GM21723 (cell line): ENCODE data around the gene OPRM1.
A peak's percentile ranks its signal among the peaks of the same experiment; 100 is the strongest.
"Not testable (repeated sequence)": the region's sequence is repeated elsewhere in the genome, so short reads cannot be mapped to it uniquely, and the experiment has no call there.

Experiments used
- ATAC-seq: cut with Tn5 transposase; IDR thresholded peaks from one replicate; pipeline ENCODE4 v1.9.1; 2021; ENCODE audit warnings: mild to moderate bottlenecking, moderate library complexity; ENCODE audit not compliant: unreplicated experiment

Gene OPRM1

DNA sequence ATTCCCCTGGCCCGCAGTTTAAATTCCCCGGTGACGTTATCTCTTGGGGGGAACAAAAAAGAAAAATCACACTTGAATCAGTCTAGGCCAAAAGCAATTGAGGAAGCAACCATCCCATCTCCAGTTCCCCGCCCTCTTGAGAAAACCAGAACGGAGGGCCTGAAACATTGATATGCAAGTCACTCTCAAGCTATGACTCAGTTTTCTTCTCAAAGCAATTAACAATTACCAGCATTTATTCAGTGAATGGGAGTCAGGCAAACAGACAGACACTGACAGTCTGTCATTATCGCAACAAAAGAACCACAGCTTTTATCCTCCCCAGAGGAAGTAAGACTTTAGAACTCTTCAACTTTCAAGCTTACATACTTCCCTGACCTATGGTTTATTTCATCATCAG lies 100.9 kb downstream of the OPRM1 start:
- ATAC-seq: no peak

DNA sequence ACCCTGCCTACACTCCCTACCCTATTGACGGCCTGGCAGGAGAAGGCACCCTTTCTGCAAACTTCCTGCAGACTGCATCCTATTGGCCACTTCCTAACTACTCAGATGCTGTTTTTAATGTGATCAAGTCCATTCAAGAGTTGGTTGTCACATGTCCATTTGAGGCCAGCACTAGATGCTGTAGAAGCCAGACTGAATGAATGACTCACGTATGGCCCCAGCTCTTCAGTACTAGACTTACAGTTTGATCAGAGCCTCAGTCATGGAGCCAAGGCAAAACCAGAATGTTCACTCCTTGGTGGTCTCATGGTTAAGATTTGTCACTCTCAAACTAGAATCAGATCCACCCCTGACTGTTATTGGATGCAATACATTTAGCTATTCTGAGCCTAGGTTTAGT lies 101.7 kb downstream of the OPRM1 start:
- ATAC-seq: no peak

DNA sequence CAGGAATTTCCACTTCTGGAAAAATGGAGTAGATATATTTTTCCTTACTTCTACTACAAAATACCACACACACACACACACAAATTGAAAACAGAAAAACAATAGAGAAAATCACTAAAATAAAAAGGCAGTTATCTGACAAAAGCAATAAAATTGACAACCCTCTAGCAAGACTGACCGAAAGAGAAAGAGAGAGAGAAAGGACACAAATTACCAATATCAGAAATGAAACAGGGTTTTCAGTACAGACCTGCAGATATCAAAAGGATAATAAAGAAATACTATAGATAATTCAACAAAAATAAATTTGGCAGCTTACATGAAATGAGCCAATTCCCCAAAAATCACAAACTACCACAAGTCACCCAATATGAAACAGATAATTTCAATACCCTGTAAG lies 104.7 kb downstream of the OPRM1 start:
- no peak for ATAC-seq

DNA sequence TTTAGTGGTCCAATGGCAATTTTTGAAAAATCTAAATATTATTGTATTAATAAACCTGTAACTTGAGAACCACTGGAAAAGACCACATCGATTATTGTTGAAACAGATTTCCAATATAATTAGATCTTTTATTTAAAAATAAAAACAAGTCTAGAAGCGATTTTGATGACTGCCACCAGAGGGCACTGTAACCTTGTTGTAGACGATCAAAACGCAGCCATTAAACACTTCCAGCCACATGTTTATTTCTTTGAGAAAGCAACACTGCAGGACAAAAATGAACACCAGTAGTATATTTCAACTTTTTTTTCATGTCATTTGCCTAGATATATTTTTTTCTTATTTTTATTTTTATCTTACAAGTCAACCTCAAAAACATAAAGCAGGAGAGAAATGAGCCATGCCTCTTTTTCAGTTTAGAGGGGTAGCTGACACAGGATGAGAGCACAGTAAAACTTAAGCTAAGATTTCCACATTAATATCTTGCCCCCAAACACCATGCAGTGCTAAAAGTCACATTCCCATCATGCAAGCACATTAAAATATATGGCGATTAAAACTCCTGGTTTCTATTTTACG lies 115.4 kb downstream of the OPRM1 start:
- no peak for ATAC-seq

DNA sequence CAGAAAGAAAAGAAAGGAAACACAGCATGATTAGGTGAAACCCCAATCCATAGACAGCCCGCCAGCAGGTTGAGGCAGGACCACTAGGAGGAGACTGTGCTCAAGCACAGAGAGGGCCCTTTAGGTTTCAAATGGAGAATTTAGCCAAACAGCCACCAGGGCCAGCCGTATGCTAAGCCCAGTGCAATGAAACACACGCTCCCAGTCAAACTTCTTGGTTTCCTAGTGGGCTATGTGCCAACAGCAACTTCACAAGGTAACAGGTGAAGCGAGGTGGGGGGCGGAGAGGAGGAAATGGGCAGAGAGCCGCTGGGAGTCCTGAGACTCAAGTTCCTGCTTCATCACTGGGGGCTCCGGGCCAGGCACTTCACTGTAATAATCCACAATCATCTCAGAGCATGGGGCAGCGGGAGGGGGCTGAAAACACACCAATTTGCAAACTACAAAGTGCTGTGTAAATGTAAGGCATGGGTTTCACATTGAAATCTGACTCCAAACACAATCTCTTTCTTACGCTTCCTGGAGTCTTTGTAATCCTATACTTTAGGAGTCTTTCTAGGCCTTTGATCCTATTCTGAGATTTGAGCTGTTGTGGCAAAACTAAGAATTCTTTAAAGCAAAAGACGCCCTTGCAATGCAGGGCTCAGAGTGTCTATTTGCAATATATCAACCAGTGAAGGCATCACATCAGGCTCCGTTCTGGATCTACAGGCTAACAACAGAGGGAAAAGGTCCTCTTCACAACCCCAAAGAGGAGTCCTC lies 117.3 kb downstream of the OPRM1 start:
- peak; percentile 71 for ATAC-seq

DNA sequence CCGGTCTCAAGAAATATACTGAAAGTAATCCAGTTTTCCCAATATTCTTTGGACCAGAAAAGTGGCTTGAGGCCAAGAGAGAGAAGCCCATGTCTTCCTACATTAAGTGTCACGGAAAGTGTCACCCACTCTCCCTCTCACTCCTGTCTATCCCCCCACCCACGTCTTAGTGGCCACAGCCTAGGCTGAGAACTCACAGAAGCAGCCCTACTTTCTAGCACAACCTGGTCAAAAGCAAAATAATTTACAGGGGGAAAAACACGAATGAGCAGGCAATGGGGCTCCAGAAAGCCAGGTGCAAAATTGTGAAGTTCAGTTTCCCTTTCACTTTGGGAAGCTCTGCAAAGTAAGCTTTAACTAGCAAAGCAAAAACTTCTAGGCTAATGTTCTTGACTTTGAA lies 118.0 kb downstream of the OPRM1 start:
- peak; percentile 68 for ATAC-seq

DNA sequence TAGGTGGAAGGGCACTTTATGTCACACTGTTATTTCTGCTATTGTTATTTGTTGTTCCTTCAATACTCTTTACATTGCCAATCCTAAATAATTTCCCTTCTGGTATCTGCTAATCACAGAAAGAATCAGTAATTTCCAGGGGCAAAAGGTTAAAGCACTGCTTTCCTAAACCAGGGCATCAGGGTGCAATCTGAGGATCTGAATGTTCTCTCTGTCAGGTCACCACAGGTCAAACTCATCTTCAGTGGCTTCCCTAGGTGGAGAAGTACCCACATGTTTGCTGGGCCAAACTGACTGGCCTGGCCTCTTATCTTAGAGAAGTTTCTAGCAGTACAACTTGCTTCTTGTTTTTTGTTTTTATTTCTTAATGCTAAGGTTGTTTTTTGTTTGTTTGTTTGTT lies 118.7 kb downstream of the OPRM1 start:
- no peak for ATAC-seq

DNA sequence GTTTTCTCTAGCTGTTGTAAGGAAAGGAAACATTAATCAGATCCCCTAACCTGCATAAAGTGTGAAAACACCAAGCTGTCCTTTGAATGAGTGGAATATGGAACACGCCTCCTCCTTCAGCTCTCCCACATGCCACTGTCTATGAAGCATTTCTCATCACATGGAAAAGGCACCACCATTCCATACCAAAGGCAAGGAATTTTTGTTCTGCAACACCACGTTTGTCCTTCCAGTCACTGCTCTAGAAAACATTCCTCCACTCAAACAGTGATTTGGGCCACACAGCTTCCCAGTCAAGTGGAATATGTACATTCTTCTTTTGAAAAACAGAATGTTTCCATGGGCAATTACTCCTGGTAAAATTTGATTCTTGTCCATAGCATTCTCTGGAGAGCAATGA lies 120.1 kb downstream of the OPRM1 start:
- no peak for ATAC-seq

DNA sequence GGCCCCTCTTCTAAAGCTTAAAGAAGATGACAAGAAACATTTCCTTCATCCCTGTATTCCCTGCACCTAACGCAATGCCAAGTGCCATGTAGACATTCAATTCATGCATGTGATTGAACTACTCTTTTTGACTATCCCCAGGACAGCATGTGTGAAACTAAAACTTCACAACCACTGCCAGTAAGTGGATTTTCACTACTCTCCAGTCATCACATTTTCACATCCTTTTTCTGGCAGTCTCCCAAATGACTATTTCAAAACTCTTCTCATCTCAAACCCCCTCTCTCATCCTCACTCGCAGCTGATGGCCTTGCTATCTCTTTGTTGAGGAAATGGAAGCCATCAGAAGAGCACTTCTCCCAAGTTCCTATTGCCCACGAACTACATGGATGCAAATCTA lies 122.6 kb downstream of the OPRM1 start:
- ATAC-seq: peak; percentile 70

DNA sequence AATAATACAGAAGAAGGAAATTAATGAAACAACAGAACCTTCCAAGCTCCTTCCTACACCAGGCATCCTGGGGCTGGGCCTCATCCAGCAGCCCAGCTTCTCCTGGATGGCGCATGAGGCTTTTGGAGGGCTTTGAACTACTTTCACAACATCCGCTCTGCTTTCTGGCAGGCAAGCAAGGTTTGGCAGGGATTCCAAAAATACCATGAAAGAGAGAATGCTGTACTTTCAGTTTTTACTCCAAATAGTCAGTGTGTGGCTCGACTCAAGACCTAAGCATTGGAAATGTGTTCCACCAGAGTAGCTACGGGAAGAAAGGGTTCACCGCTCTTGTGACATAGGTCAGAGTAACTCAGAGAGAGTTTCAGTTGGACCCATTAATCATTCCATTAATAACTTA lies 125.4 kb downstream of the OPRM1 start:
- ATAC-seq: no peak

DNA sequence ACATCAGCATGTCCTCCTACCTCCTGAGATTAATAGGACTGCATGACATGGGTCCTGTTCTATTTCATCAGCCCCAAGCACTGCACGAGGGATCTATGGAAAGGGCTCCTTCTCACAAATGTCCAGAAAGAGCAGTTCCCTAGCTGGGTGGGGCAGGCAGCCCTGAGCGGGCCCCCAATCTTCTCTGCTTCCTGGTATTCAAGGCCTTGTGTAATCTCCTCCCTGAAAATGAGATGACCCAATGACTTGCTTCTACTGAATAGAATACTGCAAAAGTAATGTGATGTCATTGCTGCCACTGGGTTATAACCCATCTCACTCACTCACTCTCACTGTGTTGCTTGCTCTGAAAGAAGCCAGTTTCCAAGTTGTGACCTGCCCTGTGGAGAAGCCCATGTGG lies 126.4 kb downstream of the OPRM1 start:
- ATAC-seq: no peak

DNA sequence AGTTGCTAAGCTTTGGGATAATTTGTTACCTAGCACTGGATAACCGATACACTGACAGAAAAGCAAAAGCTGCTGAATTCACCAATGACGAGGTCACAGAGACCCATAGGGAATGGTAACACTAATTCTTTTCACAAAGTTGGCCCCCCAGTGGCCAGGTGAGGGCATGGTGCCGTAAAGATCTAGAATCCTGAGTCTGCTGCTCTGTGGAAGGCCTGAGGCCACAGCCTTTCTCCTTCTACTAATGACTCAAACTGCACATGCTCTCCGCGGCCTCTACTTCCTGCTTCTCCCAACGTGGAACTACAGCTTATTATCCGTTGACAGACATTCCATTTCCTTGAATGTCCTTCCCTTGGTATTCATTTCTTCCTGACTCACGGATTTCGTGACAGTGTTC lies 127.1 kb downstream of the OPRM1 start:
- ATAC-seq: no peak

DNA sequence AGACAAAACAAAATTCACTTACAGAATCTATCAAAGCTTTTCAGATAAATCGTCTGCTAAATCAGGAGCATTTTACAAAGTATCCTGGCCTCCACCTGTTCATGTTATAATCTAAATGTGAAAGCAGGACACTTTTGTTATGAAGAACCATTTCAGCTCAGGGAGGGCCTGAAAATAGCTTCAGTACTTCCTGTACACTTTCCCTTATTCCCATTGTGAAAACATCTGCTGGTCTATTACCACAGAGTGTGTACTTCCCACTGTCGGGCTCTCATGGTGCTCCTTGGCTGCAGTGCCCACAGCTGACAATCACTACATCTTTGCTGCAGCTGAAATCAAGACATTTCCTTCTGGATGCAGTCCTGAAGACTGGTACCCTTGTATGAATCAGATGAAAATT lies 128.1 kb downstream of the OPRM1 start:
- ATAC-seq: no peak

DNA sequence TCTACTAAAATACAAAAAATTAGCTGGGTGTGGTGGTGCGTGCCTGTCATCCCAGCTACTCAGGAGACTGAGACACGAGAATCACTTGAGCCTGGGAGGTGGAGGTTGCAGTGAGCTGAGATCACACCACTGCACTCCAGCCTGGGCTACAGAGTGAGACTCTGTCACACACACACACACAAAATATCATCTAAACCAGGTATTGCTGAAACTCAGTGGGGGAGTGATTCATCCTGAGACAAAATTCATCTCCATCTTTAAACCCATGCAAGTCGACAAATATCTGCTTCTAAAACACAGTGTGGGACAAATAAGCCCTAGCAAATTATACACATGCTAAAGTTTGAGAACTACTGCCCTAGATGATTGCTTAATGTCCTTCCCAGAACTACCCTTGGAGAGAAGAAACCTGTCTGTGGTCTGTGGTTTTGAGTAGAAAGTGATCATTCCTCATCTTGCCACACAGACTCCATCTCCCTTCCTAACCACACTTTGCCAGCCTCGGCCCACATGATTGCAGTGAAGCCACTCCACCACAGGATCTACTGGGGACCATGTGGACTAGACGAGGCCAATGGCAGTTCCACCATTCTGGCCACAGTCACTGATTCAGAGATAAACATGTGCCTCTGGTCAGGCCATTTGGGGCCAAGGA lies 130.3 kb downstream of the OPRM1 start:
- no peak for ATAC-seq

DNA sequence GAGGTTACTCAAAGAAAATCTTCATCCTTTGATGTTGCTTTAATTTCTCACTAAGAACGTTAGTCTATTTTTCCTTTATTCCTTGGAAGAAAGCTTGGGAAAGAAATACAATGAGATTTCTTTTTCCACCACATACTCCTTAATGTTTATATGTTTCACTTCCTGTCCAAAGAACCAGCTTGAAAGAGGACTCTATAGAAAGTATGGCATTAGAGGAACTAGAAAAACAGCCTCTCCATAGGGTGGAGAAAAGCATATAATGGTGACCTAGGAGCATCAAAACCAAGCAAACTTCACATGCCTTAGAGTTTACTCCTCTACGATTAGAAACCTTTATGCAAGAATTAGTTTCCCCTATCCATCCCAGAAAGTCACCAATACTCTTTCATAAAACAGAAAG lies 131.1 kb downstream of the OPRM1 start:
- no peak for ATAC-seq

DNA sequence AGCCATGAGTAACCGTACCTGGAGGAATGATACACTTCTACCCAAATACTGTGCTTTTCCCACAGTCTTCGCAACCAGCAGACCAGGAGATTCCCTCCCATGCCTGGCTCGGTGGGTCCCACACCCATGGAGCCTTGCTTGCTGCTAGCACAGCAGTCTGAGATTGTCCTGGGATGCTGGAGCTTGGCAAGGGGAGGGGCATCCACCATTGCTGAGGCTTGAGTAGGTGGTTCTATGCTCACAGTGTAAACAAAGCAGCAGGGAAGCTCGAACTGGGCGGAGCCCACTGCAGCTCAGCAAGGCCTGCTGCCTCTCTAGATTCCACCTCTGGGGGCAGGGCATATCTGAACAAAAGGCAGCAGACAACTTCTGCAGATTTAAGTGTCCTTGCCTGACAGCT lies 133.4 kb downstream of the OPRM1 start:
- ATAC-seq: not testable (repeated sequence)

DNA sequence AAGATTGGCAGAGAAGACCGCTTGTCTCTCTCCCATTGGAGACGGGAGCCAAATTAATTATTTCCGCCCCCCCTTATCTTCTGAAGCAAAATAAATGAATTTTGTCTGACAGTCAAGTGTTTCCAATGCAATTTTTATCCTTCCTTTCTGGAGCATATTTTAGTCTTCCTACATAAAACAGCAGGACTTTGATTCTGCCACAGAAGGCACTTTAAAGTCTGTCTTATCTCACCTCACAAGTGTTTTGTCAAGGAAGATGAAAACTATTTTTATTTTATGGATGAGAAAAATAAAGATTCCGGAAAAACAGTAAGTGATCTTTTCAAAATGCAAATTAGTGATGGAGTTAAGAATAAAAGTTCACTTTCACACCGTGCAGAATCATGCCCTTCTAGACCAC lies 140.4 kb downstream of the OPRM1 start:
- no peak for ATAC-seq

DNA sequence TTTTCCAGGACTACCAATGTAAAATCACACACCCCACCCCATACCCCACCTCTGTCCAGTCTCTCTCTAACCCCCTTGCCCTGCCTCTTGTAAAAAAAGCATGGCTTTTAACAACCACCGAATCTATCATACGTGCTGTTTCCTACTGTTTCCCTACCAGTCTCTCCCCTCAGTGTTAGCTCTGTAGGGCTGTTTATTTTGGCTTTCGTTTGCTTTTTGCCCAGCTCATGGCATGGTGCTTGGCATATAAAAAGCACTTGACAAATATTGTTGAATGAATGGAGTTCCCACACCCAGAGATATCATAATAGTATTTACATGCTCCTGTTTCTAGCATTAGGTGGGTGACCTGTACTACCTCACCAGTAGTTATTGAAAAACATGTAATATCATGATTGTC lies 148.2 kb downstream of the OPRM1 start:
- ATAC-seq: no peak

DNA sequence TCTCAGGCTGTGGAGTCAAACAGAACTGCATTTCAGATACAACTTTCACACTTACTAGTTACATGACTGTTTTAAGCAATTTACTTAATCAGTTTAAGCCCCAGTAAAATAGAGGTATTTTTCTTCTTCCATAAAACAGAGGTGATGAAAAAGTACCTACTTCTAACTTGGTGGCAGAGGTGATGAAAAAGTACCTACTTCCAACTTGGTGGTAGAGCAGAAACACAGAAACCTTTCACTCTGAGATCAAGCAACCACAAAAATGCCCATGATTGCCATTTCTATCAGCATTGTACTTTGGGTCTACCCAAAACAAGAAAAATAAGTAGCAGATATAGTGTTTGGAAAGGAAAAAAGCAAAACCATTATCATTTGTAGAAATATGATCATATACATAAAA lies 148.7 kb downstream of the OPRM1 start:
- ATAC-seq: no peak

DNA sequence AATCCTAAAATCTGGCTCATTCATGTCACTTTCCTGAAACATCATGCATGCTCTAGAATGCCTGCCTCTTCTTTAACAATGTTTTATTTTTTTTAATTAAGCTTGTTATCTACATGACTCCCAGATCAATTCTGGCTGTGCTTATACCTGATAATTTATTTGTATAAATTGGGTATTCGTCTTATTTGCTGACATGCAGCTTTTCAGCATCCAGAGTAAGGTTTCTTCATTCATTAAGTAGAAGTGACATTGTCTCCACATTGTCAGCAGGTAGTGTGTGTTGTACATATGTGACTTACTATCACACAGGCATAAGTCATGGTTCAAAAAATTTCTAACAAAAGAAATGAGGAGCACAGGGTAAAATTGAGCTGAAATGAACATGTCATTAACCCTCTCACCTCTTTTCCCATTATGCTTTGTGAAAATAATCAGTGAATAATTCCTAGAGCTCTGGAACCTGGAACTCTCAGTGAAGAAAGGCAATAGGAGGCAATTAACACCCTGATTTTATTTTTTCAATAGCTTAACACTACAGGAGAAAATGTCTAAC lies 157.4 kb downstream of the OPRM1 start:
- no peak for ATAC-seq

DNA sequence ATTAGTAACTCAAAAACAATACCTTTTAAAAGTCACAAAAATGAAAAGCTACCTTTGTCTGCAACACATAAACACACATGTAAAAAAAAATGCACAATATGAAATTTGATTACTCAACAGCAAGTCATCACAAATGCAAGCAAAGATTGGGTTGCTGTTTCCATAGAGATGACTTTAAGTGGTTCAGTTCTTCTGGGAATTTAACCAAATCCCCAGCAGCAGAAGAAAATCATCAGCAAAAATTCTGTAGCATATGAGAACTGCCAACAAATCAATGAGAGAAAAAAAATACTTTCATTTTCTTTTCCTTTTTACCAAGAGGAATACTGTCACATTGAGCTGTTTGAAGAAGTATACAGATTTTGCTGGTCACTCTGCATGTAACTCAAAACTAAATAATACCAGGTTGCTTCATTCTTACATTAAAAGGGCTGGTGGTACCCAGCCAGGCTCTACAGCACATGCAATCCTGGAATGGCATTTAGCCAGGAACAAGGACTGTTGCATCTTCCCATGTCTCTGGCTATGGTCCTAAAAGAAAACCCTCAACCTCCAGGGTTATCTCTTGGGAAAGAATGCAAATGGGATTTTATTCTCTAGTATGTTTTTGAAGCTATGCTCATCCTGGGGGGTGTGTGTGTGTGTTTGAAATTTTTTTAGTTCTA lies 158.3 kb downstream of the OPRM1 start:
- no peak for ATAC-seq

DNA sequence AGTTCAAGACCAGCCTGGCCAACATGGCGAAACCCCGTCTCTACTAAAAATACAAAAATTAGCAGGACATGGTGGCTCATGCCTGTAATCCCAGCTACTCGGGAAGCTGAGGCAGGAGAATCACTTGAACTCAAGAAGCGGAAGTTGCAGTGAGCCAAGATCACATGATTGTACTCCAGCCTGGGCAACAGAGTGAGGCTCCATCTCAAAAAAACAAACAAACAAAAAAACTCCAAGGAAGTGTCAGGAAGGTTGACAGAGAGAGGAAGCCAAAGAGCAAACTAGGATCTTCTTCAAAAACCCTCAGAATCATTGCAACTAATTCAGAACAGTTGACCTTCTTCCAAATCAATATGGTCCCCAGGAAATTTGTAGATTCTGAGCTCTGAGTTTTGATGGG lies 162.6 kb downstream of the OPRM1 start:
- not testable (repeated sequence) for ATAC-seq
